Globus pallidus (tissue), 1 donor: Measurements from ENCODE around the gene MRTFA.
A peak's percentile ranks its signal among the peaks of the same experiment; 100 is the strongest.

Experiments used
- DNase-seq: peaks from one replicate; pipeline ENCODE4 v3.0.0-alpha.2; 2015; ENCODE audit warnings: low spot score

The MRTFA gene

DNA sequence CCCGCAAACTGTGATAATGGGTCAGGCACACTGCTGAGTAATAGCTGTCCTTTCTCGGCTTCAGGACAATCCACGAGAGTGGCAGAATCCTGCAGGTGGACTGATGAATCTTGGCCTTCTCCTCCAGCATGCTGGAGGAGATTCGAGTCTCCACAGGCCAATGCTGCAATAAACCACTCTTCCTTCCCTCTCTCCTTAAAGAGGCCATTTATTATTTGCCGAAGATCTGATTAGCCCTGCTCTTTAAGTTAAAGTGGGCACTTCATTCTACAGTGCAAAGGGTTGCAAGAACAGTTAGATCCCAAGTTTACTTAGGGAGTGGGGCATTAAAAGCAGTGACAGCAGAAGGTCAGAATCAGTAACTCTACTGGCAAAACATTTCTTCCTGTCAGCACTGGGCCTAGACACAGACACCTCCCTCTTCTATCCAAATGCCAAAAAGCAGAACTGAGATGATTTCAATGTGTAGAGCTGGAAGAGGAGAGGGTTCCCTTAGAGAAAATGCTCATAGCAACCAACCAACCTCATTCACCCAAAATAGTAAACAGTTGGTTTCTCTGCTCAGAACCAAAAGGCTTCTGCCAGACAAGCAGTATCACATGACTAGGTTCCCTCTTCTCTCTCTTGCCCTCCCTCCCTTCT is 144.4 kb downstream of the MRTFA start:
- DNase-seq = peak; percentile 80

GRCh38 chr22:40487663-40488249 is 148.8 kb downstream of the MRTFA start:
- DNase-seq = no peak

GRCh38 chr22:40486962-40487602 is 149.4 kb downstream of the MRTFA start:
- DNase-seq = no peak

GRCh38 chr22:40485813-40486667 is 150.5 kb downstream of the MRTFA start:
- no peak for DNase-seq

GRCh38 chr22:40484906-40485669 is 151.4 kb downstream of the MRTFA start:
- no peak for DNase-seq

GRCh38 chr22:40482886-40483285 is 153.6 kb downstream of the MRTFA start:
- DNase-seq = no peak

GRCh38 chr22:40482391-40482790 is 154.1 kb downstream of the MRTFA start:
- no peak for DNase-seq

DNA sequence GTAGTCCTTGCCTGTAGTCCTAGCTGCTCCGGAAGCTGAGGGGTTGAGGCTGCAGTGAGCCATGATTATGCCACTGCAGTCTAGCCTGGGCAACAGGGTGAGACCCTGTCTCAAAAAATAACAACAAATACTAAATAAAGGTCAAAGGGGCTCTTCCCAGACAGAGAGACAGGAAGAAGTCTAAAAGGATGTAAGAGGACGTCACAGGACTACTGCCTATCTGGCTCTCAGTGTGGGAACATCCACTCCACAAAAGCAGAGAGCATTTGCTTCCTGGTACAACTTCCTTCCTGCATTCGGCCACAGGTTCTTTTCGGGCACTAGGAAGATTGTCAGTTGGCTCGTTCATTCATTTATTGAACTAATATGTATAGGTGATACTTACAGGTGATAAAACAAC is 155.5 kb downstream of the MRTFA start:
- DNase-seq = no peak

- DNase-seq = no peak
Measured at GRCh38 chr22:40479887-40480538, 156.5 kb downstream of the MRTFA start.

DNA sequence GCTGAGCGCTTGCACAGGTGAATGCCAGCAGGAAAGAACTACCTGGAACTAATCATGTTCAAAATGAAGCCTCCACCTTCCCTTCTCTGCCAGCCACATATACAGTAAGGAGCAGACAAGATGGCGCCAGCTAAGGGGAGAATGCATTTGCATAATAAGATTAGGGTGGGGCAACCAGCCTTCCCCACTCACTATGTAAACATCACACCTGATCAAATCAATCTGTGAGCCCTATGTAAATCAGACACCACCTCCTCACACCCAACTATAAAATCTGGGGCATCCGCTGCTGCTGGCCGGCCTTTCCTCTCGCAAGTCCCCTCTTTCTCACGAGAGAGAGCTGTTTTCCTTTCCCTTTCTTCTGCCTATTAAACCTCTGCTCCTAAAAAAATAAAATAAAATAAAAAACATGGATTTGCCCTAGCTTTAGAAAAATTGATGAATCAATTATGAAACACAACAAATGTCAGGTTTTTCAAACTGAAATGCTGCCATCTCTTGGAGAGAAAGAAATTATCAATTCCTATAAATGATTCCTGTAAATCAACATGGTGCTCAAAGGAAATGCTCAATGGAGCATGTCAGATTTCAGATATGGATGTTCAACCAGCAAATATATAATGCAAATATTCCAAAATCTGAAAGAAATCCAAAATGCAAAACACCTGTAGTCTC is 157.3 kb downstream of the MRTFA start:
- no peak for DNase-seq

DNA sequence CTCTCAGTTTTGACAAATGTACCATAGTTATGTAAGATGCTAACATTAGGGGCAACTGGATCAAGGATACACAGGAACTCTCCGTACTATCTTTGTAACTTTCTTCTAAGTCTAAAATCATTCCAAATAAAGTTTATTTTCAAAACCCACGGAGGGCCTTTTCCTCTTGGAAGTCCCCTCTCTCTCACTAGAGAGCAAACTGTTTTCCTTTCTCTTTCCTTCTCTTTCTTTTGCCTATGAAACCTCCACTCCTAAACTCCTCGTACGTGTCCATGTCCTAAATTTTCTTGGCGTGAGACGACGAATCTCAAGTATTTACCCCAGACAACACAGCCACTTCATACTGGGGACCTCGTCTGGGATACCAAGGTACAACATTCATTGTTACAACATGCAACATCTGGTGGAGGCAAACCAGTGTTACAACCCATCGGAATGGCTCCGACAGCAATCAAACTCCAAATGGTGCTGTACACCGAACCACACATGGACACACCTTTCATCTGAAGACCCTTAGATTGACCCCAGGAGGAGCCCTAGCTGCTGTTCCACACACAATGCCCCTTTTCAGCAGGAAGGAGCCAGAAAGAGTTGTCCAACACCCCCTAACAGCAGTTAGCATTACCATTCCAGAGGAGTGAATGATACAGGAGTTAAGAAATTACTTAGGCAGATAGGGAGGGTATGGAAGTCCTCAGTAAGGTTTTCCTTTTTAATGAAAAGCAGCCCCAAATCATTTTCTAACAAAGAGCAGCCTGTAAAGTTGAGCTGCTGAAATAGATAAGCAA is 158.0 kb downstream of the MRTFA start:
- no peak for DNase-seq

- no peak for DNase-seq
Measured at GRCh38 chr22:40477683-40478337, 158.7 kb downstream of the MRTFA start.

DNA sequence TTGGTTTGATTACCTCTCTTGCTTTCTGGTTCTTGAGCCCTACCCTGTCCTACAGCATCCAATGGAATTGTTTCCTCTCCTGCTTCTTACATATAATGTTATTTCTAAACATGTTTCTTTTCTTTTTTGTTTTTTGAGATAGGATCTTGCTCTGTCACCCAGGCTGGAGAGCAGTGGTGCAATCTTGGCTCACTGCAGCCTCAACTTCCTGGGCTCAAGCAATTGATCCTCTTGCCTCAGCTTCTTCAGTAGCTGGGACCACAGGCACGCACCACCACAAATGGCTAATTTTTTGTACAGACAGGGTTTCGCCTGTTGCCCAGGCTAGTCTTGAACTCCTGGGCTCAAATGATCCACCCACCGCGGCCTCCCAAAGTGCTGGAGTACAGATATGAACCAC is 160.2 kb downstream of the MRTFA start:
- DNase-seq = no peak

- no peak for DNase-seq
Measured at GRCh38 chr22:40473703-40474102, 162.8 kb downstream of the MRTFA start.

- DNase-seq = no peak
Measured at GRCh38 chr22:40472579-40472978, 163.9 kb downstream of the MRTFA start.

GRCh38 chr22:40472051-40472450 is 164.5 kb downstream of the MRTFA start:
- no peak for DNase-seq

- DNase-seq = no peak
Measured at GRCh38 chr22:40469181-40469580, 167.3 kb downstream of the MRTFA start.

GRCh38 chr22:40468616-40469015 is 167.9 kb downstream of the MRTFA start:
- no peak for DNase-seq

DNA sequence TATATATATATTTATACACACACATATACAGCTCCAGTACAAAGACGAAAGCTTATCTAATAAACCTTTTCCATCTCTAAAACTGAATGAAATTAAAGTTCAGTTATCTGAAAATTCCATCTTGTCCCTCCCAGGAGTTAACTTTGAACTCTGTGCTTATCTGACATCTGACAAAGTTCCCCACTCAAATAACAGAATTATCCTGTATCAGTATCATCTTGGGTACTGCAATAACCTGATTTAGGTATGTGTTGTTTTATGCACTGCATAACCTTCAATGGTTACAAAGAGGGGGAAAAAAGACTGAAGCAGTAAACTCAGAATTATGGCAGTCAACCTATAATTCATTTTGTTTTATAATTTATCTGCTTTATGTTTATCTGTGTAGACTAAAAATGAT is 169.5 kb downstream of the MRTFA start:
- no peak for DNase-seq
